Thoracic aorta (tissue), 2 donors: ENCODE measurements around the gene DOK1. TPM values are rescaled to one million over a fixed set of nuclear protein-coding genes. Genes with fewer than 3 reads are reported as not detected.

Source experiments
- ATAC-seq: fragments of 150-250 bp; one replicate; pipeline ENCODE4 v1.8.0; 2017; ENCODE audit warnings: low read depth; ENCODE audit not compliant: insufficient number of reproducible peaks, low FRiP score
- DNase-seq: peaks from one replicate; pipeline ENCODE4 v3.0.0-alpha.2; 2020; ENCODE audit warnings: low spot score
- H3K27ac ChIP-seq, 2 donors: fragments of 200-600 bp; sonication (generic); 1 replicate in 1 of 2; 2 replicates in 1 of 2; pipeline ENCODE4 v1.5.1; 2016; ENCODE audit warnings: mild to moderate bottlenecking in 2 of 2, moderate library complexity in 2 of 2
- H3K27me3 ChIP-seq: fragments of 200-600 bp; sonication (generic); replicated peaks from 2 replicates; pipeline ENCODE4 v1.6.0; 2016; ENCODE audit warnings: mild to moderate bottlenecking; ENCODE audit not compliant: insufficient read depth
- H3K36me3 ChIP-seq: fragments of 200-600 bp; sonication (generic); one replicate; pipeline ENCODE4 v1.5.1; 2016
- H3K4me1 ChIP-seq, 2 donors: fragments of 200-600 bp; sonication (generic); 1 replicate in 1 of 2; 2 replicates in 1 of 2; pipeline versions ENCODE4 v1.5.1 to v1.6.0; 2016; ENCODE audit warnings: low read depth in 2 of 2, mild to moderate bottlenecking in 1 of 2; ENCODE audit not compliant: control insufficient read depth in 1 of 2
- H3K4me3 ChIP-seq: fragments of 200-600 bp; sonication (generic); 2 replicates; pipeline ENCODE4 v1.5.1; 2016; ENCODE audit warnings: mild to moderate bottlenecking
- H3K9me3 ChIP-seq: fragments of 200-600 bp; sonication (generic); 2 replicates; pipeline ENCODE4 v1.5.1; 2016
- CTCF ChIP-seq: fragments of 200-600 bp; sonication (generic); IDR thresholded peaks from one replicate; pipeline ENCODE4 v1.5.1; 2019; ENCODE audit warnings: antibody characterized with exemption
- total RNA-seq, 2 donors: library from RNA; depleted of rRNA; stranded (reverse); fragments of >200 nt; gene quantifications; one replicate each; pipeline versions ENCODE4 v1.1.0 to v1.2.3, GENCODE V29; 2016

Gene DOK1
- total RNA-seq, 2 donors from 2014 or later = 17.6 to 23.1 TPM

DNA sequence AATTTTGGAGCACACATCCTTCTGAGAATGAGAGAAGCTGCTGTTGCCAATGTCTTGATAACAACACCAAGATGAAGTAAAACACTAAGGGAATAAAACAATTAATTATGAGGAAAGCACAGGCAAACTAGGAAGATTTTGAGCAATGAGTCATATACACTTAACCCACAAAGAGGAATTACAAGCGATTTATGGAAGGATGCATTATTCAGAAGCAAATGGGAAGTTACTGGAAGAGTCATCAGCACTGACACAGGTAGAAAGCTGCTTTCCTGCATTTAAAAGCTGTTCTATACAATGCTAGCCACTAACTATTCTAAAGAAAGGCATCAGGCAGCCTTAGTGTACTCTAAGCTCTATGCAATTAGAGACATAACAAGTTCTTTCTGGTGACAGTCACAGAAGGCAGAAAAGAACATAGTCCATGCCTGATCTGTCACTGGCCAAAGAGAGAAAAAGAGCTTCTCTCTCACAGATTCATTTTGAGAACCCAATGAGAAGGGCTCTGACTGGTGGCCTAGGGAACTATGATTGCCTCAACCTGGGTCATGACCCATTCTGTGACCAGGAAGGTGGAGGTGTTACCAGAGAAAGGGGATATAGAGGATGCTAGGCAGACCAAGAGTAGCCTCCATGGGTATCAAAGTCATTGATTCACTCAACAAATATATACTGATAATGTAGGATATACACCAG, 48.2 kb downstream of the DOK1 start:
- Histone ChIP-seq H3K27me3 (no peaks in the 10 kb centered on the region), H3K9me3 (no peaks in the 10 kb centered on the region), H3K27ac (no peak overlapping the region), H3K4me3 (no peak overlapping the region), H3K4me1 (no peaks in the 10 kb centered on the region), H3K36me3 (no peaks in the 10 kb centered on the region)
- no peak for TF ChIP-seq CTCF
- DNase-seq = no peak
- no peak for ATAC-seq

DNA sequence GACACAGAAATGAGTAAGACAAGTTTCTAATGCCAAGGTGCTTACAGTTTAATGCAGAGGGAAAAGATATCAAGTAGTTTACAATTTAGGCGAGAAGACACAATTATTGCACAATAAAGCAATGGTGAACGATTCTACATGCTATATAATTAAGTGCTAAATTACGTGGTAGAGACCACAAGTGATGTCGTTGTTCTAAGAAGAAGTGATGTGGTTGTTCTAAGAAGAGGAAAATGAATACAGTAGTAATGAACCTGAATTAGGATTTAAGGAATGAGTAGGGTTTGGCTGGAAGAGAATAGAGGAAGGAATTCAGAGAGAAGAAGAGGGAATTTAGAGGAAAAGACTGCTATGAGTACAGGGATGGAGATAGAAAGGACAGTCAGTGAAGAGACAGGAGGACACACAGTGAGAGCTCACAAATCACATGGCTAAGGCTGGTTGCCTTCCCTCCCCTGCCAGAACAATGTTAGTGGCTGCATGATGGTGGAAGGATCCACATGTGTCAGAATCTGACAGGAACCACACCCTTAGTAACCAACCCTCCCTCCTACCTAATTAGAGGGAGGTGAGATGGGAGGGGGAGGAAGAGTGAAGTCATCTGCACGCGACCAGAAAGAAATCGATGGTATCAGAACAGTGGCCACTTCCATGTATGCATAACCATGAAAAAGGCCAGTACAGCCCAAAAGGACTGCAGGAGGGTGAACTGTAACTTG, 48.9 kb downstream of the DOK1 start:
- no peaks in the 10 kb centered on the region for H3K9me3 ChIP-seq
- TF ChIP-seq CTCF = no peak
- no peak overlapping the region for H3K4me3 ChIP-seq
- H3K4me1 ChIP-seq = no peaks in the 10 kb centered on the region
- H3K27me3 ChIP-seq = no peaks in the 10 kb centered on the region
- ATAC-seq (no peak), DNase-seq (no peak)
- H3K36me3 ChIP-seq = no peaks in the 10 kb centered on the region
- H3K27ac ChIP-seq = no peak overlapping the region

DNA sequence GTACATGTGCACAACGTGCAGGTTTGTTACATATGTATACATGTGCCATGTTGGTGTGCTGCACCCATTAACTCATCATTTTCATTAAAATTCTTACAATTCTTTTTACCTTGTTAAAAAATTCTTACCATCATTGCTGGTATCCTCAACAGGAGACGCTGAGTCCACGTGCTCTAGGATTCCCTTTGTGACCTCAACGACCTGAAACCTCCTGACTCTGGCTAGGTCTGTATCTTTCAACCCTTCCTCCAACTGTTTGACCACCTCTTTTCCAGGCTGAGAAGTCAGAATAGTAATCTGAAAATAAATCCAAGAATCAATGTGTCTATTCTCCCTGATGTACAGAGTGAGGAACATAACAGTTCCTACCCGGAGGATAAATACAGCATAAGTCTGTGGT, 52.4 kb downstream of the DOK1 start:
- H3K9me3 ChIP-seq = no peaks in the 10 kb centered on the region

More for the DNA sequence above, 52.4 kb downstream of the DOK1 start:
- Histone ChIP-seq H3K4me1 (no peaks in the 10 kb centered on the region), H3K4me3 (no peak overlapping the region), H3K27ac (no peak overlapping the region), H3K27me3 (no peaks in the 10 kb centered on the region), H3K36me3 (no peaks in the 10 kb centered on the region)
- ATAC-seq (no peak), DNase-seq (no peak)
- no peak for TF ChIP-seq CTCF

Other genes with a start within 250 kb of the DOK1 start
- 1 to 10 TPM; 2.2 to 9.5 TPM for gene SLC4A5, start 211.3 kb upstream of the DOK1 start, total RNA-seq
- gene DCTN1, start 174.4 kb upstream of the DOK1 start, total RNA-seq = 100 to 1,000 TPM; 123 to 332 TPM
- 1 to 10 TPM; 1.7 to 1.9 TPM for gene C2orf81, start 133.1 kb upstream of the DOK1 start, total RNA-seq
- gene WDR54, start 133.0 kb upstream of the DOK1 start, total RNA-seq = 1 to 10 TPM; 6.1 to 6.2 TPM
- 10 to 100 TPM; 23.2 to 25.6 TPM for gene RTKN, start 112.8 kb upstream of the DOK1 start, total RNA-seq
- gene INO80B, start 99.6 kb upstream of the DOK1 start, total RNA-seq = 10 to 100 TPM; 15.4 to 17.8 TPM
- gene WBP1, start 96.3 kb upstream of the DOK1 start, total RNA-seq = 10 to 100 TPM; 27.4 to 47.1 TPM
- 10 to 100 TPM; 42.0 to 55.9 TPM for gene MOGS, start 89.3 kb upstream of the DOK1 start, total RNA-seq
- 10 to 100 TPM; 14.6 to 40.8 TPM for gene MRPL53, start 82.0 kb upstream of the DOK1 start, total RNA-seq
- 10 to 100 TPM; 31.5 to 43.4 TPM for gene CCDC142, start 71.7 kb upstream of the DOK1 start, total RNA-seq
- gene TTC31, start 71.6 kb upstream of the DOK1 start, total RNA-seq = 10 to 100 TPM; 37.9 to 38.9 TPM
- gene LBX2, start 55.1 kb upstream of the DOK1 start, total RNA-seq = under 1 TPM; 0.54 to 0.71 TPM
- gene PCGF1, start 47.0 kb upstream of the DOK1 start, total RNA-seq = 1 to 10 TPM; 7.8 to 8.0 TPM
- not detected for gene TLX2, start 40.3 kb upstream of the DOK1 start, total RNA-seq
- gene DQX1, start 28.5 kb upstream of the DOK1 start, total RNA-seq = 1 to 10 TPM in 1 of 2 donors, not detected in 1; 1.9 TPM
- gene AUP1, start 25.0 kb upstream of the DOK1 start, total RNA-seq = 100 to 1,000 TPM in 1 of 2 donors, 10 to 100 TPM in 1; 85.5 to 113 TPM
- 10 to 100 TPM; 34.9 to 35.6 TPM for gene HTRA2, start 24.8 kb upstream of the DOK1 start, total RNA-seq
- gene LOXL3, start 778 bp upstream of the DOK1 start, total RNA-seq = 10 to 100 TPM; 16.6 to 24.9 TPM
- 1 to 10 TPM in 1 of 2 donors, not detected in 1; 4.5 TPM for gene M1AP, start 93.6 kb downstream of the DOK1 start, total RNA-seq
- gene SEMA4F, start 99.5 kb downstream of the DOK1 start, total RNA-seq = 10 to 100 TPM in 1 of 2 donors, 1 to 10 TPM in 1; 9.5 to 27.6 TPM